GM12891 (cell line): ENCODE results near the gene KPNA2.

ENCODE experiments used
- POLR2A ChIP-seq: IDR thresholded peaks from 2 replicates; pipeline ENCODE4 v1.6.1; 2011; ENCODE audit warnings: low read depth, low read length, control low read depth
- POLR2AphosphoS5 ChIP-seq: IDR thresholded peaks from 2 replicates; pipeline ENCODE4 v1.6.1; 2011; ENCODE audit warnings: low read depth, low read length, control low read depth
- SPI1 ChIP-seq: IDR thresholded peaks from 2 replicates; pipeline ENCODE4 v1.6.1; 2011; ENCODE audit warnings: low read depth, low read length, control low read depth
- TAF1 ChIP-seq: IDR thresholded peaks from 2 replicates; pipeline ENCODE4 v1.6.1; 2011; ENCODE audit warnings: low read depth, low read length, control low read depth

GRCh38 chr17:68094481-68095078 is 59.0 kb downstream of the KPNA2 start:
- no peak for TF ChIP-seq POLR2A
- no peak for TF ChIP-seq TAF1
- no peak for TF ChIP-seq SPI1
- no peak for TF ChIP-seq POLR2AphosphoS5
